ENCODE measurements around the gene TGFB3.
"Not testable (repeated sequence)": the region's sequence is repeated elsewhere in the genome, so short reads cannot be mapped to it uniquely, and the experiment has no call there.

Gene TGFB3

GRCh38 chr14:75944607-75945241 lies 37.1 kb downstream of the TGFB3 start:
- FAIRE-seq: no peak

- no peak for FAIRE-seq
Measured at GRCh38 chr14:75941030-75941429, 40.8 kb downstream of the TGFB3 start.

GRCh38 chr14:75939200-75939599 lies 42.6 kb downstream of the TGFB3 start:
- no peak for FAIRE-seq

GRCh38 chr14:75934998-75935628 lies 46.7 kb downstream of the TGFB3 start:
- FAIRE-seq: no peak

GRCh38 chr14:75933712-75934296 lies 48.0 kb downstream of the TGFB3 start:
- FAIRE-seq: no peak

- FAIRE-seq: no peak
Measured at GRCh38 chr14:75928690-75929181, 53.1 kb downstream of the TGFB3 start.

GRCh38 chr14:75927564-75928087 lies 54.2 kb downstream of the TGFB3 start:
- no peak for FAIRE-seq

GRCh38 chr14:75926431-75927115 lies 55.2 kb downstream of the TGFB3 start:
- FAIRE-seq: no peak

- not testable (repeated sequence) for FAIRE-seq
Measured at GRCh38 chr14:75925141-75925840, 56.5 kb downstream of the TGFB3 start.

- not testable (repeated sequence) for FAIRE-seq
Measured at GRCh38 chr14:75920421-75920820, 61.4 kb downstream of the TGFB3 start.

- FAIRE-seq: no peak
Measured at GRCh38 chr14:75917946-75918335, 63.9 kb downstream of the TGFB3 start.

- no peak for FAIRE-seq
Measured at GRCh38 chr14:75917322-75917945, 64.4 kb downstream of the TGFB3 start.

- no peak for FAIRE-seq
Measured at GRCh38 chr14:75915045-75915444, 66.8 kb downstream of the TGFB3 start.

- FAIRE-seq: no peak
Measured at GRCh38 chr14:75913183-75913582, 68.6 kb downstream of the TGFB3 start.

- no peak for FAIRE-seq
Measured at GRCh38 chr14:75911883-75912282, 69.9 kb downstream of the TGFB3 start.

- FAIRE-seq: no peak
Measured at GRCh38 chr14:75910048-75910447, 71.7 kb downstream of the TGFB3 start.

- no peak for FAIRE-seq
Measured at GRCh38 chr14:75909630-75910029, 72.2 kb downstream of the TGFB3 start.

Measured in TTC549 (cell line).